Mesenchymal stem cell (in vitro differentiated cells and primary cell): ENCODE results near the gene TRAFD1.

Experiments
- DNase-seq: peaks from one replicate; pipeline ENCODE4 v3.0.0-alpha.2; 2013
- H2AFZ ChIP-seq: one replicate; pipeline ENCODE4 v1.6.1; 2013; ENCODE audit warnings: low read depth, mild to moderate bottlenecking, control low read depth, inconsistent platforms, low read length, moderate library complexity
- H2AK5ac ChIP-seq: 2 replicates; pipeline ENCODE4 v1.6.1; 2013; ENCODE audit warnings: low read length, moderate library complexity, mild to moderate bottlenecking, inconsistent platforms; ENCODE audit not compliant: severe bottlenecking
- H2BK120ac ChIP-seq: one replicate; pipeline ENCODE4 v1.6.1; 2013; ENCODE audit warnings: low read depth, mild to moderate bottlenecking, inconsistent platforms, low read length, moderate library complexity
- H2BK12ac ChIP-seq, 2 experiments: one replicate each; pipeline ENCODE4 v1.6.1; 2013; ENCODE audit warnings: inconsistent platforms in 2 of 2, low read length in 2 of 2, mild to moderate bottlenecking in 2 of 2, moderate library complexity in 2 of 2, control low read depth in 1 of 2
- H2BK15ac ChIP-seq: one replicate; pipeline ENCODE4 v1.6.1; 2013; ENCODE audit warnings: mild to moderate bottlenecking, low read depth, inconsistent platforms; ENCODE audit not compliant: poor library complexity, severe bottlenecking
- H2BK5ac ChIP-seq: 2 replicates; pipeline ENCODE4 v1.6.1; 2013; ENCODE audit warnings: low read depth, mild to moderate bottlenecking, low read length, control low read depth, inconsistent platforms; ENCODE audit not compliant: poor library complexity, severe bottlenecking
- H3K14ac ChIP-seq, 2 experiments: one replicate each; pipeline ENCODE4 v1.6.1; 2013; ENCODE audit warnings: inconsistent platforms in 2 of 2, low read length in 2 of 2, control low read depth in 1 of 2, mild to moderate bottlenecking in 1 of 2, moderate library complexity in 1 of 2
- H3K18ac ChIP-seq, 2 experiments: one replicate each; pipeline ENCODE4 v1.6.1; 2013; ENCODE audit warnings: inconsistent platforms in 2 of 2, low read length in 2 of 2, control low read depth in 1 of 2, low read depth in 1 of 2, mild to moderate bottlenecking in 1 of 2
- H3K23ac ChIP-seq, 2 experiments: one replicate each; pipeline ENCODE4 v1.6.1; 2013; ENCODE audit warnings: inconsistent platforms in 2 of 2, low read length in 2 of 2, mild to moderate bottlenecking in 2 of 2, moderate library complexity in 2 of 2, control low read depth in 1 of 2
- H3K27ac ChIP-seq: 2 replicates; pipeline ENCODE4 v1.5.1; 2013; ENCODE audit warnings: mild to moderate bottlenecking, moderate library complexity, low read length, control low read depth, inconsistent platforms; ENCODE audit not compliant: poor library complexity, severe bottlenecking
- H3K27me3 ChIP-seq, 2 experiments: 2 replicates each; pipeline versions ENCODE4 v1.6.1 to v1.7.0; 2013; ENCODE audit warnings: low read length in 2 of 2, mild to moderate bottlenecking in 2 of 2, moderate library complexity in 2 of 2, control low read depth in 1 of 2, inconsistent platforms in 1 of 2; ENCODE audit not compliant: control insufficient read depth in 1 of 2, insufficient read depth in 1 of 2
- H3K36me3 ChIP-seq, 2 experiments: 2 replicates each; pipeline versions ENCODE4 v1.6.1 to v1.7.0; 2013; ENCODE audit warnings: low read length in 2 of 2, control low read depth in 1 of 2, inconsistent platforms in 1 of 2, low read depth in 1 of 2, mild to moderate bottlenecking in 1 of 2; ENCODE audit not compliant: insufficient read depth in 2 of 2, control insufficient read depth in 1 of 2
- H3K4ac ChIP-seq, 2 experiments: one replicate each; pipeline ENCODE4 v1.6.1; 2013; ENCODE audit warnings: inconsistent platforms in 2 of 2, low read length in 2 of 2, mild to moderate bottlenecking in 2 of 2, moderate library complexity in 2 of 2, control low read depth in 1 of 2, low read depth in 1 of 2
- H3K4me1 ChIP-seq: 2 replicates; pipeline ENCODE4 v1.6.1; 2013; ENCODE audit warnings: low read depth, low read length, control low read depth; ENCODE audit not compliant: control insufficient read depth, insufficient read depth
- H3K4me2 ChIP-seq: 2 replicates; pipeline ENCODE4 v1.6.1; 2013; ENCODE audit warnings: low read length, mild to moderate bottlenecking, inconsistent platforms; ENCODE audit not compliant: poor library complexity, severe bottlenecking
- H3K4me3 ChIP-seq, 2 experiments: 2 replicates each; pipeline versions ENCODE4 v1.5.1 to v1.7.0; 2013; ENCODE audit warnings: low read length in 2 of 2, mild to moderate bottlenecking in 2 of 2, control low read depth in 1 of 2, low read depth in 1 of 2; ENCODE audit not compliant: insufficient read depth in 1 of 2
- H3K79me1 ChIP-seq: replicated peaks from 2 replicates; pipeline ENCODE4 v1.6.1; 2013; ENCODE audit warnings: mild to moderate bottlenecking, control low read depth, low read length, inconsistent platforms; ENCODE audit not compliant: poor library complexity, severe bottlenecking
- H3K9ac ChIP-seq: 2 replicates; pipeline ENCODE4 v1.7.0; 2013; ENCODE audit warnings: mild to moderate bottlenecking, low read length, moderate library complexity
- H3K9me3 ChIP-seq: 2 replicates; pipeline ENCODE4 v1.7.0; 2013; ENCODE audit warnings: mild to moderate bottlenecking, low read length; ENCODE audit not compliant: control insufficient read depth
- H4K8ac ChIP-seq: one replicate; pipeline ENCODE4 v1.6.1; 2013; ENCODE audit warnings: inconsistent platforms, mild to moderate bottlenecking, low read length, moderate library complexity
- H4K91ac ChIP-seq: one replicate; pipeline ENCODE4 v1.6.1; 2013; ENCODE audit warnings: mild to moderate bottlenecking, low read length, inconsistent platforms
- WGBS: methylation state at CpG from one replicate; pipeline ENCODE4 v1.1.7; 2013; ENCODE audit warnings: mixed read lengths; 5-methylcytosine and 5-hydroxymethylcytosine counted together

Gene TRAFD1

DNA sequence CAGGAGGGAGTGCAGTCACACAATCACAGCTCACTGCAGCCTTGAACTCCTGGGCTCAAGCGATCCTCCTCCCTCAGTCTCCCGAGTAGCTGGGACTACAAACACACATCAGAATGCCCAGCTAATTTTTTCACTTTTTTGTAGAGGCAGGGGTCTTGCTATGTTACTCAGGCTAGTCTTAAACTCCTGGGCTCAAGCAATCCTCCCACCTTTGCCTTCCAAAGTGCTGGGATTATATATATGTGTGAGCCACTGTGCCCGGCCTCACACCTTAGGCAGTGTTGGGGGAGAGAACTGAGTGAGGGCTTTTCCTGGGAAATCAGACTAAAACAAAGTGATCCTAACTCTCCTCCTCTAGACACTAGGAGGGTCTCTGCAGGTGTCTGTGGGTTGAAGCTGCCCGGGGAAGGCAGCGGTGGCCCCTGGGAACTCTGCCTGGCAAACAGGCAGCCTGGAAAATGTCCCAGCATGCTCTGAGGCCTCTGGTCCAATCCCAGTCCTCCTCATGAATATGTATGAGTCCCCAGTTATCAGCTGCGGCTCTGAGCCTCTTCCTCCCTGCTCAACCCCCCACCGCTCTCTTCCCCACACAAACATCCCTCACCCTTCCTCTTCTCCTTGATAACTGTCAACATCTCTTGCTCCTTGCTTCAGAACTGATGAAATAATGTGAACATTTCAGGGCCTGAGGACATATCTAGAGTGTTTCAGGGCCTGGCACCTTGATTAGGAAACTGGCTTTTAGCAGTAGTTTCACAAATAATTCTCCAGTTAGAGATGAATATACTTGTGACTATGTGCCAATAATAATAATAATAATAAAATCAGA is 8.9 kb upstream of the TRAFD1 start:
- H4K91ac ChIP-seq = no peak overlapping the region
- WGBS = 10% methylated on average over 3 of the region's 7 CpGs
- H3K4me1 ChIP-seq = peaks cover 11% of the 10 kb centered on the region
- no peak overlapping the region for H3K4me3 ChIP-seq
- H2AFZ ChIP-seq = peak overlapping the region; percentile 86
- H4K8ac ChIP-seq = peak overlapping the region; percentile 95
- H3K9me3 ChIP-seq = no peaks in the 10 kb centered on the region
- DNase-seq = peak; percentile 81
- no peak overlapping the region for H2BK120ac ChIP-seq
- peak overlapping the region; percentile 3 for H2BK5ac ChIP-seq
- peak overlapping the region in 1 of 2 experiments; percentile 61 for H2BK12ac ChIP-seq
- peak overlapping the region; percentile 58 for H3K27ac ChIP-seq
- peak overlapping the region; percentile 73 for H3K9ac ChIP-seq
- H3K18ac ChIP-seq = peak overlapping the region; percentile 34 to 68
- no peak overlapping the region for H2BK15ac ChIP-seq
- H3K4me2 ChIP-seq = peak overlapping the region; percentile 59
- H3K27me3 ChIP-seq = no peaks in the 10 kb centered on the region
- H3K14ac ChIP-seq = no peak overlapping the region
- peak overlapping the region; percentile 42 for H2AK5ac ChIP-seq
- H3K36me3 ChIP-seq = no peaks in the 10 kb centered on the region
- no peaks in the 10 kb centered on the region for H3K79me1 ChIP-seq
- no peak overlapping the region for H3K23ac ChIP-seq
- peak overlapping the region in 1 of 2 experiments; percentile 49 for H3K4ac ChIP-seq

DNA sequence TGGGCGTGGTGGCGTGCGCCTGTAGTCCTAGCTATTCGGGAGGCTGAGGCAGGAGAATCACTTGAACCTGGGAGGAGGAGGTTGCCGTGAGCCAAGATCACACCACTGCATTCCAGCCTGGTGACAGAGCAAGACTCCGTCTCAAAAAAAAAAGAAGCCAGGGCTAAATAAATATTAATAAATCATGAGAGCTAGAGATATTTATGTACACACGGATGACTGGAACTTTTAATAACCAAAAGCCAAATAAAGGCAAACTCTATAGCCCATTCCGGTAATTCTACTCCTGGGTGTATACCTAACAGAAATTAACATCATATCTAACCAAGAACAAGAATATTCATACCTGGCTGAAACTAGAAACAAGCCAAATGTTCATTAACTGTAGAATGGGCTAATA is 7.7 kb upstream of the TRAFD1 start:
- Histone ChIP-seq H2BK15ac (no peak overlapping the region), H3K4ac (no peak overlapping the region), H2AFZ (no peak overlapping the region), H2BK120ac (no peak overlapping the region), H3K36me3 (no peaks in the 10 kb centered on the region), H2AK5ac (no peak overlapping the region), H3K9me3 (no peaks in the 10 kb centered on the region), H3K4me3 (no peak overlapping the region), H3K27ac (no peak overlapping the region), H3K23ac (no peak overlapping the region), H3K18ac (no peak overlapping the region), H3K4me2 (no peak overlapping the region), H2BK5ac (no peak overlapping the region), H4K8ac (no peak overlapping the region), H3K9ac (peak overlapping the region; percentile 73), H4K91ac (no peak overlapping the region), H3K27me3 (no peaks in the 10 kb centered on the region), H3K79me1 (no peaks in the 10 kb centered on the region), H2BK12ac (no peak overlapping the region), H3K14ac (no peak overlapping the region), H3K4me1 (peaks cover 10% of the 10 kb centered on the region)
- 82% methylated on average over 5 of the region's 8 CpGs for WGBS
- no peak for DNase-seq

DNA sequence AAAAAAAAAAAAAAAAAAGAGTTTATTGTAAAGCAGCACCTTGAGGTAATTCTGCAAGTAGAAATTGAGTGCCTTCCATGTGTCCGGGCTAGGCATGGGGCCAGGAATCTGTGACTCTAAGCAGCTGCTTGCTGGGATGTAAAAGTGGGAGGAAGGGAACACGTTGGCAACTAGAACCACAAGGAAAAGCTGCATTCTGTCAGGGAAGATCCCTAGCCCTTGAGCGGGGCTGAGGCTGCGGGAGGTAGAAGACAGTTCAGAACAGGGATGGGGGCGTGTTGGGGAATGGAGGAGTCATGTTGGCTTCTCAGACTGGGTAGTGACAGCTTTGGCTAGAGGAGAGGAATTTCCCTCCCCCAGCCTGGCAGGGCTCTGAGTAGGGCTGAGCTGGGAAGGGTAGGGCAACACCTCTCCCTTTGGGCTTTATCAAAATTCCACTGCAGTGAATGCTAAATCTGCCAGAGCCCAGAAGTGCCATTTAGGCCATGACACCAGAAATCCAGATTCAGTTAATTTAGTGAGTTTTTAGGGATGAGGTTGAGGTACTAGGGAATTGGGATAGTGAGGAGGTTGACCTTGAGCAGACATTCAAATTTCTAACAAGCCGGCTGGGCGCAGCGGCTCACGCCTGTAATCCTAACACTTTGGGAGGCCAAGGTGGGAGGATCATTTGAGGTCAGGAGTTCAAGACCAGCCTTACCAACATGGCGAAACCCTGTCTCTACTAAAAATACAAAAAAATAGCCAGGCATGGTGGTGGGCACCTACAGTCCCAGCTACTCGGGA is 3.4 kb upstream of the TRAFD1 start:
- no peak overlapping the region for H3K27ac ChIP-seq
- no peaks in the 10 kb centered on the region for H3K36me3 ChIP-seq
- WGBS = 87% methylated on average over 11 of the region's 11 CpGs

More for the DNA sequence above, 3.4 kb upstream of the TRAFD1 start:
- Histone ChIP-seq H3K4me1 (peaks cover 12% of the 10 kb centered on the region), H3K18ac (peak overlapping the region; percentile 83 to 95), H3K79me1 (peaks cover 4% of the 10 kb centered on the region), H2AK5ac (peak overlapping the region; percentile 22), H2AFZ (peak overlapping the region; percentile 46), H3K4me3 (peak overlapping the region in 1 of 2 experiments; percentile 22), H4K91ac (peak overlapping the region; percentile 95), H2BK12ac (peak overlapping the region; percentile 97 to 100), H3K23ac (peak overlapping the region in 1 of 2 experiments; percentile 96), H2BK120ac (peak overlapping the region; percentile 94), H3K14ac (peak overlapping the region in 1 of 2 experiments; percentile 15), H3K27me3 (no peaks in the 10 kb centered on the region), H2BK15ac (peak overlapping the region; percentile 52), H3K9me3 (no peaks in the 10 kb centered on the region), H3K4ac (peak overlapping the region; percentile 45 to 87), H4K8ac (peak overlapping the region; percentile 88), H2BK5ac (no peak overlapping the region), H3K4me2 (no peak overlapping the region), H3K9ac (peak overlapping the region; percentile 74)
- peak; percentile 89 for DNase-seq
